Measurements from ENCODE around the gene CCR5. TPM values are rescaled to one million over a fixed set of nuclear protein-coding genes. Genes with fewer than 3 reads are reported as not detected.

CCR5 gene
- total and polyA plus RNA-seq, 2 of the 13 experiments (the other 11 are each of a cell fraction or from before 2014, with no cell fraction given): not detected

GRCh38 chr3:46335541-46335940, 35.2 kb upstream of the CCR5 start (continued):
- TF ChIP-seq KDM3A (CRISPR knock-in tag; IDR thresholded peaks at IDR 0.05; ENCODE audit: low read depth) (no peak), POLR2A (IDR thresholded peaks at IDR 0.05; ENCODE audit: insufficient read depth in 1 of 2, low read depth in 2 of 2, low read length in 2 of 2) (no peak), HHEX (CRISPR knock-in tag; IDR thresholded peaks at IDR 0.05) (no peak)

- BruUV-seq (replicated peaks): no TSS peak
These were observed 32.8 kb upstream of the CCR5 start for GRCh38 chr3:46337911-46338310.

More at GRCh38 chr3:46337911-46338310, 32.8 kb upstream of the CCR5 start:
- Histone ChIP-seq H3K36me3 (replicated peaks in 1 of 2; ENCODE audit: control insufficient read depth in 1 of 2, insufficient read depth in 2 of 2, low read length in 2 of 2) (no peaks in the 10 kb centered on the region), H3K4me3 (replicated peaks in 1 of 3; ENCODE audit: insufficient read depth in 1 of 3, low read depth in 2 of 3, low read length in 3 of 3) (no peak overlapping the region), H4K20me1 (ENCODE audit: insufficient read depth, low read length) (no peaks in the 10 kb centered on the region), H3K27me3 (ENCODE audit: control insufficient read depth in 1 of 2, insufficient read depth in 2 of 2, low read length in 2 of 2) (no peaks in the 10 kb centered on the region), H3K9ac (ENCODE audit: insufficient read depth, low read depth, low read length) (no peak overlapping the region), H3K4me2 (ENCODE audit: low read depth, low read length) (no peak overlapping the region), H3K79me2 (ENCODE audit: insufficient read depth, low read length) (no peaks in the 10 kb centered on the region), H3K4me1 (ENCODE audit: insufficient read depth, low read length) (no peaks in the 10 kb centered on the region), H2AFZ (ENCODE audit: low read length) (no peak overlapping the region), H3K9me3 (ENCODE audit: low read length) (peaks cover 29% of the 10 kb centered on the region), H3K27ac (ENCODE audit: extremely low read length, insufficient read depth, low read length) (no peak overlapping the region)
- TF ChIP-seq SOX13 (IDR thresholded peaks at IDR 0.05): no peak
- TF ChIP-seq SOX13 (CRISPR knock-in tag; conservative IDR thresholded peaks at IDR 0.05 in 1 of 2, IDR thresholded peaks at IDR 0.05 in 1 of 2): no peak
- TF ChIP-seq ZNF24 (IDR thresholded peaks at IDR 0.05): no peak
- no peak for TF ChIP-seq TERF1 (CRISPR knock-in tag; IDR thresholded peaks at IDR 0.05)
- TF ChIP-seq HOXA5 (CRISPR knock-in tag; IDR thresholded peaks at IDR 0.05): no peak
- TF ChIP-seq ZNF343 (CRISPR knock-in tag; IDR thresholded peaks at IDR 0.05): no peak
- TF ChIP-seq ZNF614 (CRISPR knock-in tag; IDR thresholded peaks at IDR 0.05; ENCODE audit: borderline replicate concordance): no peak
- no peak for TF ChIP-seq KDM3A (CRISPR knock-in tag; IDR thresholded peaks at IDR 0.05; ENCODE audit: low read depth)
- TF ChIP-seq PPARG (CRISPR knock-in tag; conservative IDR thresholded peaks at IDR 0.05): no peak
- TF ChIP-seq CBX5 (CRISPR knock-in tag; IDR thresholded peaks at IDR 0.05; ENCODE audit: borderline replicate concordance): no peak
- DNase-seq (ENCODE audit: low spot score) (no peak), FAIRE-seq (no peak), ATAC-seq (no peak)
- in situ Hi-C loops (cut with HindIII; ENCODE audit: extremely low pct_ligation_motif_present, low pct_unique_long_range_greater_than_20kb): no loop called here
- POLR2A ChIA-PET: no interaction called here
- CTCF ChIA-PET (ENCODE audit: low intra/inter-chr PET ratio, low total read pairs): no interaction called here
- intact Hi-C loops (cut with micrococcal nuclease; ENCODE audit: unreplicated experiment): no loop called here
